GM10248 (cell line): ENCODE measurements around the gene PPM1D.

Experiments used
- CTCF ChIA-PET: fragments of 300-600 bp; sonication (Branson Sonifier 250); formaldehyde crosslinking; extraction: SDS; loops from one replicate; lab custom pipeline; 2021; ENCODE audit warnings: antibody characterized with exemption; lab: Yijun Ruan, JAX
- POLR2A ChIA-PET: fragments of 350-650 bp; sonication (Branson Sonifier 250); formaldehyde crosslinking; extraction: SDS; loops from one replicate; lab custom pipeline; 2020; ENCODE audit warnings: antibody characterized with exemption; lab: Yijun Ruan, JAX
- DNase-seq: peaks from one replicate; pipeline ENCODE4 v3.0.0; 2012; ENCODE audit errors: extremely low spot score
- TF ChIP-seq, protein P1 (sequence below): IDR thresholded peaks from 2 replicates; pipeline ENCODE4 v1.5.1; 2012; ENCODE audit warnings: mild to moderate bottlenecking, low read depth; ENCODE audit errors: extremely low read depth, missing control alignments, control extremely low read depth

Gene PPM1D

DNA sequence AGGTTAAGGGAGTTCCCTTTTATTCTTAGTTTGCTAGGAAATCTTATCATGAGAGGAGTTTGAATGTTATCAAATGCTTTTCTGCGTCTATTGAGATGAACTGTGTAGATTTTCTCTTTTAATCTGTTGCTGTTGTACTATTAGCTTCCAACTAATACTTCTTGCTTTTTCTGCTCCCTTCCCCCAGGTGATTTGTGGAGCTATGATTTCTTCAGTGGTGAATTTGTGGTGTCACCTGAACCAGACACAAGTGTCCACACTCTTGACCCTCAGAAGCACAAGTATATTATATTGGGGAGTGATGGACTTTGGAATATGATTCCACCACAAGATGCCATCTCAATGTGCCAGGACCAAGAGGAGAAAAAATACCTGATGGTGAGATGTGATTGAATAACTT is 47.7 kb downstream of the PPM1D start:
- ChIA-PET POLR2A (no interaction called here), CTCF (no interaction called here)
- no peak for DNase-seq
- TF ChIP-seq, protein P1, sequence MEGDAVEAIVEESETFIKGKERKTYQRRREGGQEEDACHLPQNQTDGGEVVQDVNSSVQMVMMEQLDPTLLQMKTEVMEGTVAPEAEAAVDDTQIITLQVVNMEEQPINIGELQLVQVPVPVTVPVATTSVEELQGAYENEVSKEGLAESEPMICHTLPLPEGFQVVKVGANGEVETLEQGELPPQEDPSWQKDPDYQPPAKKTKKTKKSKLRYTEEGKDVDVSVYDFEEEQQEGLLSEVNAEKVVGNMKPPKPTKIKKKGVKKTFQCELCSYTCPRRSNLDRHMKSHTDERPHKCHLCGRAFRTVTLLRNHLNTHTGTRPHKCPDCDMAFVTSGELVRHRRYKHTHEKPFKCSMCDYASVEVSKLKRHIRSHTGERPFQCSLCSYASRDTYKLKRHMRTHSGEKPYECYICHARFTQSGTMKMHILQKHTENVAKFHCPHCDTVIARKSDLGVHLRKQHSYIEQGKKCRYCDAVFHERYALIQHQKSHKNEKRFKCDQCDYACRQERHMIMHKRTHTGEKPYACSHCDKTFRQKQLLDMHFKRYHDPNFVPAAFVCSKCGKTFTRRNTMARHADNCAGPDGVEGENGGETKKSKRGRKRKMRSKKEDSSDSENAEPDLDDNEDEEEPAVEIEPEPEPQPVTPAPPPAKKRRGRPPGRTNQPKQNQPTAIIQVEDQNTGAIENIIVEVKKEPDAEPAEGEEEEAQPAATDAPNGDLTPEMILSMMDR = no peak

- TF ChIP-seq, protein P1 = no peak
- ChIA-PET POLR2A (interaction anchor here (0.5 kb wide), 1 partner anchor 50 kb away, joined by 3 read pairs; no protein-coding TSS in a partner anchor), CTCF (interaction anchor here (1.2 to 1.6 kb wide), 3 partner anchors 14 to 33 kb away, joined by 3 to 5 read pairs (median 3); no protein-coding TSS in a partner anchor)
- peak; percentile 29 for DNase-seq
Measured at GRCh38 chr17:60652454-60653247, 52.7 kb downstream of the PPM1D start.

DNA sequence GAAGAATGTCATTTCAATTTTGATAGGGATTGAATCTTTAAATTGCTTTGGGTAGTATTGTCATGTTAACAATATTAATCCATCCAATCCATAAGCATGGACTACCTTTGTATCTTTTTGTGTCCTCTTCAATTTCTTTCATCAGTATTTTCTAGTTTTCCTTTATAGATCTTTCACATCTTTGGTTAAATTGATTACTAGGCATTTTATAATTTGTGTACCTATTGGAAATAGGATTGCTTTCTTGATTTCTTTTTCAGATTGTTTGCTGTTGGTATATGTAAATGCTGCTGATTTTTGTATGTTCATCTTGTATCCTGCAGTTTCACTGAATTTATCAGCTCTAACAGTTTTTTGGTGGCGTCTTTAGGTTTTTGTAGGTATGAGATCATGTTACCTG is 53.6 kb downstream of the PPM1D start:
- DNase-seq = no peak
- CTCF ChIA-PET = interaction anchor here (1.2 to 1.6 kb wide), 3 partner anchors 15 to 32 kb away, joined by 3 to 5 read pairs (median 3); no protein-coding TSS in a partner anchor
- TF ChIP-seq, protein P1 = no peak
- POLR2A ChIA-PET = no interaction called here

DNA sequence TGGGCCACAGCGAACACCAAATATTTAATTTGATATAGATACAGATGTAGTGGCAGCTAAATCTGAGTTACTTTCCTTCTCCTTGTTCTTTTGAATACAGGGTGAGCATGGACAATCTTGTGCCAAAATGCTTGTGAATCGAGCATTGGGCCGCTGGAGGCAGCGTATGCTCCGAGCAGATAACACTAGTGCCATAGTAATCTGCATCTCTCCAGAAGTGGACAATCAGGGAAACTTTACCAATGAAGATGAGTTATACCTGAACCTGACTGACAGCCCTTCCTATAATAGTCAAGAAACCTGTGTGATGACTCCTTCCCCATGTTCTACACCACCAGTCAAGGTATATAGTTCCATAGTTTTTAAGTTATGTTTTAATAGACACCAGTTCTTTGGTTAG is 56.5 kb downstream of the PPM1D start:
- ChIA-PET POLR2A (no interaction called here), CTCF (interaction anchor here (1.7 kb wide), 1 partner anchor 11 kb away, joined by 4 read pairs; no protein-coding TSS in a partner anchor)
- no peak for DNase-seq
- TF ChIP-seq, protein P1 = no peak

DNA sequence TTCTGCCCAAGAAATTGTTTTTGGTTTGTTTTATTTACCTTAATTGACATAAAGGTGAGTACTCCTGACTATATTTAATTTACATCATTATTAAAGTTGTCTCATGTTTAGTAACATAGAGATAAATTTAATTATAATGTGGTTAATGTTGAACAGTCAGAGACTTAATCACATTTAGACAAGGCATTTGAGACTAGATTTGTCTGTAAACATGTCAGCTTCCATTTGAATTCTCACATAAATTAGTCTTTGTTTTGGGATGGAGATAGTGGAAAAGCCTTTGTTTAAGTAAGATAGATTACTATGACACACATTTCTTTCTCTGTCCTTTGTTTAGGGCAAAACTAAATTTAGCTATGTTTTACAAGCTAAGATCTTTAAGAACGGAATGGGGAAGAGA is 59.2 kb downstream of the PPM1D start:
- TF ChIP-seq, protein P1 = no peak
- DNase-seq = no peak
- ChIA-PET CTCF (interaction anchor here (1.4 to 2.0 kb wide), 2 partner anchors 8 to 15 kb away, joined by 3 to 5 read pairs; no protein-coding TSS in a partner anchor), POLR2A (no interaction called here)

DNA sequence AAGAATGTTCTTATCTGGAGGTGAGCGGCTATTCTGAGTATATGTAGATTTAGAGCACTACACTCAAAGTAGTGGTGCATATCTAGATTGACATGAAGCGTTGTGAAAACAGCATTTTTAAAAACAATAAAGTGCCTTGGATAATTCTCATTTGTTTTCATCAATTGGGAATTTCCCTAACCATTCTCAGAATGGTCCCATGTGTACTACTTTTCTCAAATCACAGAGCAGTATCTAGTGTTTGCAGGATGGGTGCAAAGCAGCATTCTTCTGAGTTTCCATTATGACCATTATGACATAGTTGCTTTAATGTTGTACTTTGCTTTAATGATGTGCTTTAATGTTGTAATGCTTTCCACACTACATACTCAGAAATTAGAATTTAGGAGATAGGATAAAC is 61.5 kb downstream of the PPM1D start:
- POLR2A ChIA-PET = no interaction called here
- TF ChIP-seq, protein P1 = no peak

More for the DNA sequence above, 61.5 kb downstream of the PPM1D start:
- no peak for DNase-seq
- CTCF ChIA-PET = interaction anchor here (1.3 kb wide), 1 partner anchor 23 kb away, joined by 7 read pairs; no protein-coding TSS in a partner anchor
